Thoracic aorta (tissue), 2 donors: Measurements from ENCODE around the gene TNFRSF4. TPM values are rescaled to one million over a fixed set of nuclear protein-coding genes. Genes with fewer than 3 reads are reported as not detected.

Experiments
- ATAC-seq: fragments of 150-250 bp; one replicate; pipeline ENCODE4 v1.8.0; 2017; ENCODE audit warnings: low read depth; ENCODE audit not compliant: insufficient number of reproducible peaks, low FRiP score
- DNase-seq: peaks from one replicate; pipeline ENCODE4 v3.0.0-alpha.2; 2020; ENCODE audit warnings: low spot score
- H3K27ac ChIP-seq, 2 donors: fragments of 200-600 bp; sonication (generic); 1 replicate in 1 of 2; 2 replicates in 1 of 2; pipeline ENCODE4 v1.5.1; 2016; ENCODE audit warnings: mild to moderate bottlenecking in 2 of 2, moderate library complexity in 2 of 2
- H3K27me3 ChIP-seq: fragments of 200-600 bp; sonication (generic); replicated peaks from 2 replicates; pipeline ENCODE4 v1.6.0; 2016; ENCODE audit warnings: mild to moderate bottlenecking; ENCODE audit not compliant: insufficient read depth
- H3K36me3 ChIP-seq: fragments of 200-600 bp; sonication (generic); one replicate; pipeline ENCODE4 v1.5.1; 2016
- H3K4me1 ChIP-seq, 2 donors: fragments of 200-600 bp; sonication (generic); 1 replicate in 1 of 2; 2 replicates in 1 of 2; pipeline versions ENCODE4 v1.5.1 to v1.6.0; 2016; ENCODE audit warnings: low read depth in 2 of 2, mild to moderate bottlenecking in 1 of 2; ENCODE audit not compliant: control insufficient read depth in 1 of 2
- H3K4me3 ChIP-seq: fragments of 200-600 bp; sonication (generic); 2 replicates; pipeline ENCODE4 v1.5.1; 2016; ENCODE audit warnings: mild to moderate bottlenecking
- H3K9me3 ChIP-seq: fragments of 200-600 bp; sonication (generic); 2 replicates; pipeline ENCODE4 v1.5.1; 2016
- total RNA-seq, 2 donors: library from RNA; depleted of rRNA; stranded (reverse); fragments of >200 nt; gene quantifications; one replicate each; pipeline versions ENCODE4 v1.1.0 to v1.2.3, GENCODE V29; 2016
- TF ChIP-seq, protein P1 (sequence below): fragments of 200-600 bp; sonication (generic); IDR thresholded peaks from one replicate; pipeline ENCODE4 v1.5.1; 2019; ENCODE audit warnings: antibody characterized with exemption

Gene TNFRSF4
- total RNA-seq, 2 donors from 2014 or later: 1.8 TPM; not detected in 1

DNA sequence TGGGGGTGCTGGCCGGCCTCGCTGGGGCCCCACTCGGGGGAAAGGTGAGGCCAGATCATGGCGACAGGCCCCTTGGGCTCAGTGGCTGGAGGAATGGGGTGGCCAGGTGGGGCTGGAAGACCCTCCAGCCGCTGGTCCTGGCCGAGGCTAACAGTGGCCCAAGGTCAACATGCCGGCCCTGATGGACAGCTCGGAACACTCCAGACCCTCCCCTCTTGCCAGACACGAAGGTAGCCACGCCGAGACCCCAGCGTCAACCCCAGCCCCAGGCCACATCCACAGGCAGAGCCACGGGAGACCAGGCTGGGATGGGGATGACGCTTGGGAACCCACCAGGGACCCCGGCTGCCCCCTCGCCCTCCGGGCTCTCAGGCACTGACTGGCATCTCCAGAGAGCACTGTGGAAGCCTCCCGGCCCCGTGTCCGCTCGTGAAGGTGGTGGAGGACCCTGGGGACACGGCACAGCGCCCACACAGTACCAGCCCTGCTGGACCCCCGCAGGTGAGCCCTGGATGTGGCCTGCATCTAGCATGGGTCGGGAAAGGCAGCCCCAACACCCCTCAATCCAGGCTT is 33.5 kb upstream of the TNFRSF4 start:
- TF ChIP-seq, protein P1, sequence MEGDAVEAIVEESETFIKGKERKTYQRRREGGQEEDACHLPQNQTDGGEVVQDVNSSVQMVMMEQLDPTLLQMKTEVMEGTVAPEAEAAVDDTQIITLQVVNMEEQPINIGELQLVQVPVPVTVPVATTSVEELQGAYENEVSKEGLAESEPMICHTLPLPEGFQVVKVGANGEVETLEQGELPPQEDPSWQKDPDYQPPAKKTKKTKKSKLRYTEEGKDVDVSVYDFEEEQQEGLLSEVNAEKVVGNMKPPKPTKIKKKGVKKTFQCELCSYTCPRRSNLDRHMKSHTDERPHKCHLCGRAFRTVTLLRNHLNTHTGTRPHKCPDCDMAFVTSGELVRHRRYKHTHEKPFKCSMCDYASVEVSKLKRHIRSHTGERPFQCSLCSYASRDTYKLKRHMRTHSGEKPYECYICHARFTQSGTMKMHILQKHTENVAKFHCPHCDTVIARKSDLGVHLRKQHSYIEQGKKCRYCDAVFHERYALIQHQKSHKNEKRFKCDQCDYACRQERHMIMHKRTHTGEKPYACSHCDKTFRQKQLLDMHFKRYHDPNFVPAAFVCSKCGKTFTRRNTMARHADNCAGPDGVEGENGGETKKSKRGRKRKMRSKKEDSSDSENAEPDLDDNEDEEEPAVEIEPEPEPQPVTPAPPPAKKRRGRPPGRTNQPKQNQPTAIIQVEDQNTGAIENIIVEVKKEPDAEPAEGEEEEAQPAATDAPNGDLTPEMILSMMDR: no peak

DNA sequence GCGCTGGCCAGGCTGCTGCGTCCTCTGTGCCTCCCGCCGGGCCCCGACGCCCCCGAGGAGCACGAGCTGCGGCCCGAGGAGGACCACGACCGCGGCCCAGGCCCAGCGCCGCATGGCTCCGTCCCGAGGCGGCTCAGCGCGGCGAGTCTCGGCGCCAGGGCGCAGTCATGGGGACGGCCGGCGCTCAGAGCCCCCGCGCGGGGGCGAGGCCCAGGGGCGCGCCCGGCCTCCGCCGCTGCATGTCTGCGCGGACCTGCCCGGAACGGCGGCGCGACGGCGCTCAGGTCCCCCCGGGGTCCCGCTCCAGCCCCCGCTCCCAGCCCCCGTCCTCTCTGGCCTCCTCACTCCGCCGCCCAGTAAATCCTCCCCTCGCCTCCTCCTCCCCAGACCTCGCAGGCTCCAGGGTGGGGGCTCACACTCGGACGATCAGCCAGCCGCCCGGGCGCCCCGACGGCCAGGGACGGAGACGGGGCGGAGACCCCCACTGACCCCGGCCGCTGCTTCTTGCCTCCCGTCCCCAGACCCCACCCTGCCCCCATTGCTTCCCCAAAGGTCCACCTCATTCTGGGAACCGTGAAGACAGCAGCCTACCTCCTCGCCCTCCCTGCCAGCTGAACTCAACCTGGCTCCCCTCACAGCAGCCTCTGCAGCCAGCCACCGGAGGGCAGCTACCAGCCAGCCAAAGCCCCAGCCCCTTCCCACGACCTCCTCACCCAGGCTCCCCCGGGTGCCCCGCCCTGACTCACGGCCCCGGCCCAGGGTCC is 32.8 kb upstream of the TNFRSF4 start, which contains the start of gene C1QTNF12:
Gene C1QTNF12, minus strand, starts transcription at position 146 of the 764 bp plus-strand sequence. Its CDS starts 32 bp downstream, at position 114.
- Histone ChIP-seq H3K27ac (no peak within 1 kb of the TSS), H3K36me3 (no peaks in the 10 kb centered on the region), H3K4me1 (no peaks in the 10 kb centered on the region), H3K9me3 (no peaks in the 10 kb centered on the region), H3K27me3 (no peaks in the 10 kb centered on the region), H3K4me3 (no peak within 1 kb of the TSS)
- no peak for DNase-seq
- no peak for ATAC-seq
- TF ChIP-seq, protein P1: no peak

More for the DNA sequence above, 33.5 kb upstream of the TNFRSF4 start:
- no peaks in the 10 kb centered on the region for H3K4me1 ChIP-seq
- no peaks in the 10 kb centered on the region for H3K27me3 ChIP-seq
- H3K27ac ChIP-seq: no peak overlapping the region
- DNase-seq (no peak), ATAC-seq (no peak)
- H3K4me3 ChIP-seq: no peak overlapping the region
- H3K9me3 ChIP-seq: no peaks in the 10 kb centered on the region
- H3K36me3 ChIP-seq: no peaks in the 10 kb centered on the region

DNA sequence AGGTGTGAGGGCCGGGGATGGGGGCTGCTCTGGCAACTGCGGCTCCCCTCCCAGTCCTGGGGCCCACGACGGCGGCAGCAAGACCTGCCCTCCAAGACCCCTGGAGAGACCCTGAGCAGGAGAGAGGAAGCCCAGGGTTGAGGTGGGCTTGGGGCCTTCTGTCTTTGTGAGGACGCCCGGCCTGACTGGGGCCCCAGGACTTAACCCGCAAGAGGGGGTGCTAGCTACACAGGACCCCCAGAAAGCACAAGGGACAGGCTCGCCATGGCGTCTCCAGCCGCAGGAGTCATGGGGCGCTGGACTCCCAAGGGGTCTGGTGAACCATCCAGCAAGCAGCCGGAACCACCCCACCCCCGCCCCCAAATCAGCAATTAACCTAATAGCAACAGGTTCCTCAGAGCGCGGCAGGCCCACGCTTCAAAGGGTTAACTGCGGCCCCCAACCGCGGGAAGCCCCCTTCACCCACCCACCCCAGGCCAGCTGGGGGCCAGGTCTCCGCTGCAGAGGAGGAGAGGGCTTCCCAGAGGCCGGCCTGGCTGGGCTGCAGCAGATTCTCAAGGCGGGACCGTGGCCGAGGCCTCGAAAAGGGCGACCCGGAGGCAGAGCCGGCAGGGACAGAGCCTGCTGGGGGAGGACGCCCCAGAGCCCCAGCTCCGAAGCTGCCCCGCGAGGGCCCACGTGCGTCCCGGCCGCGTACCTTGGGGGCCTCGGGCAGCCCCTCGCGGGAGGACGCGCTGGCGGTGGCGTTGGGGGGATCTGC is 32.0 kb upstream of the TNFRSF4 start:
- Histone ChIP-seq H3K36me3 (no peaks in the 10 kb centered on the region), H3K4me3 (no peak overlapping the region), H3K9me3 (no peaks in the 10 kb centered on the region), H3K27ac (no peak overlapping the region), H3K4me1 (no peaks in the 10 kb centered on the region), H3K27me3 (no peaks in the 10 kb centered on the region)
- DNase-seq (no peak), ATAC-seq (no peak)
- TF ChIP-seq, protein P1: no peak

DNA sequence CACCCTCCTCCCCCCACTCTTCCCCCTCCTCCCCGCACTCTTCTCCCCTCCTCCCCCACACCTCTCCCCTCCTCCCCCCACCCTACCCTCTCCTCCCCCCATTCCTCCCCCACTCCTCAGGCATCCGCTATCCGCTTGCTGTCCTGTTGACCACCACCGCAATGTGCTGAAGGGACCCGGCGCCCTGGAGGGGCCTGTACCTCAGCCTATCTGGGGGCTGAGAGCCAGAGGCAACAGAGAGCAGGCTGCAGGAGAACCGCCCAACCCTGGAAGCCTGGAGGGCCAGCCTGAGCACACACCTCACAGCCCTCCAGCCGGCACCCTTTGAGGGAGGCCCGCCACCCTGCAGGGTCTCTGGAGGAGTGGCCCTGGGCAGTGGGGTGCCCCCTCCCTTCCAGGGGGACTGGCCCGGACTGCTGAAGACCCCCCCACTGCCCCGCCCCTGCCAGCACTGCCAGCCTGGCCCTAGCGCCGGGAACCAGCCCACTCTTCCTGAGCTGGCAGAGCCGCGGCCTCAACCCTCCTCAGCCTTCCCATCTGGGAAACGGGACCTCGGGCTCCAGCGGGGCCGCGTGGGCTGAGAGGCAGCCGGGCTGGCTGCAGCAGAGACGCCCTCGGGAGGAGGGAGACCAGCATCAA is 31.3 kb upstream of the TNFRSF4 start:
- Histone ChIP-seq H3K4me1 (no peaks in the 10 kb centered on the region), H3K9me3 (no peaks in the 10 kb centered on the region), H3K27ac (no peak overlapping the region), H3K36me3 (no peaks in the 10 kb centered on the region), H3K27me3 (no peaks in the 10 kb centered on the region), H3K4me3 (no peak overlapping the region)
- TF ChIP-seq, protein P1: no peak
- DNase-seq: no peak
- ATAC-seq: no peak
